K562 (cell line): ENCODE results near the gene ENO3. TPM values are rescaled to one million over a fixed set of nuclear protein-coding genes. Genes with fewer than 3 reads are reported as not detected.

Experiments
- ATAC-seq: fragments of 200-7000 bp; cut with Tn5 transposase; 3 replicates; pipeline ENCODE4 v1.9.1; 2020; ENCODE audit warnings: moderate library complexity
- BruUV-seq: library from RNA; stranded (reverse); fragments of 400-500 nt; replicated peaks from 2 replicates; lab custom pipeline; 2021; lab: Mats Ljungman, UMichigan
- CTCF ChIA-PET: fragments of 300-600 bp; formaldehyde crosslinking; extraction: SDS; loops from one replicate; lab custom pipeline; 2021; ENCODE audit warnings: low intra/inter-chr PET ratio; lab: Yijun Ruan, JAX
- POLR2A ChIA-PET: fragments of 300-600, 350-650 bp; sonication (Branson Sonifier 250); formaldehyde crosslinking; extraction: SDS; loops from one replicate; lab custom pipeline; 2021; ENCODE audit warnings: antibody characterized with exemption, inconsistent platforms; lab: Yijun Ruan, JAX
- DNase-seq, 4 experiments: peaks; one replicate each; pipeline versions ENCODE4 v3.0.0 to v3.0.0-alpha.2; 2011 to 2018; ENCODE audit warnings: low spot score in 3 of 4, mixed read lengths in 3 of 4; ENCODE audit errors: extremely low read depth in 1 of 4
- FAIRE-seq: peaks from 2 replicates; lab custom pipeline; 2011; peaks lifted over from hg19 to GRCh38; lab: Jason Lieb, UNC
- H2AFZ ChIP-seq: 2 replicates; pipeline ENCODE4 v1.6.0; 2011; ENCODE audit warnings: low read depth, low read length, control low read depth, inconsistent platforms
- H3K27ac ChIP-seq: fragments of 200-600 bp; 3 replicates; pipeline ENCODE4 v1.8.0; 2011; ENCODE audit warnings: low read depth, mild to moderate bottlenecking, control low read depth, inconsistent platforms, low read length, moderate library complexity, mixed read lengths; ENCODE audit errors: extremely low read depth
- H3K27me3 ChIP-seq, 2 experiments: fragments of 300-600 bp in 1 of 2; 2 replicates in 1 of 2; 3 replicates in 1 of 2; pipeline versions ENCODE4 v1.6.0 to v1.8.0; 2011; ENCODE audit warnings: inconsistent platforms in 2 of 2, low read length in 2 of 2, mild to moderate bottlenecking in 1 of 2, mixed read lengths in 1 of 2, moderate library complexity in 1 of 2; ENCODE audit not compliant: control insufficient read depth in 2 of 2, insufficient read depth in 2 of 2
- H3K36me3 ChIP-seq: fragments of 300-600 bp; 3 replicates; pipeline ENCODE4 v1.8.0; 2011; ENCODE audit warnings: mild to moderate bottlenecking, low read length, inconsistent platforms; ENCODE audit not compliant: control insufficient read depth, insufficient read depth
- H3K4me1 ChIP-seq, 2 experiments: fragments of 200-600 bp in 1 of 2; replicated peaks in 1 of 2; 2 replicates in 1 of 2; 3 replicates in 1 of 2; pipeline versions ENCODE4 v1.5.1 to v1.8.0; 2011; ENCODE audit warnings: inconsistent platforms in 2 of 2, low read length in 2 of 2, mild to moderate bottlenecking in 1 of 2, mixed read lengths in 1 of 2, moderate library complexity in 1 of 2; ENCODE audit not compliant: control insufficient read depth in 2 of 2, insufficient read depth in 2 of 2
- H3K4me2 ChIP-seq: 2 replicates; pipeline ENCODE4 v1.6.1; 2011; ENCODE audit warnings: low read length, control low read depth, inconsistent platforms, mixed read lengths; ENCODE audit not compliant: insufficient read depth
- H3K4me3 ChIP-seq: fragments of 200-600 bp; sonication (generic), shearing (Covaris generic); 2 replicates; pipeline ENCODE4 v1.5.1; 2016; ENCODE audit warnings: control low read depth, inconsistent platforms
- H3K79me2 ChIP-seq: fragments of 200-600 bp; 3 replicates; pipeline ENCODE4 v1.8.0; 2011; ENCODE audit warnings: low read length, inconsistent platforms; ENCODE audit not compliant: control insufficient read depth, insufficient read depth
- H3K9ac ChIP-seq, 2 experiments: 2 replicates each; pipeline versions ENCODE4 v1.6.0 to v1.6.1; 2011; ENCODE audit warnings: low read depth in 2 of 2, low read length in 2 of 2, control low read depth in 1 of 2, inconsistent platforms in 1 of 2, mild to moderate bottlenecking in 1 of 2, mixed read lengths in 1 of 2; ENCODE audit not compliant: insufficient read depth in 1 of 2
- H3K9me1 ChIP-seq: one replicate; pipeline ENCODE4 v1.6.0; 2011; ENCODE audit warnings: inconsistent platforms, mild to moderate bottlenecking, low read length, moderate library complexity; ENCODE audit not compliant: control insufficient read depth, insufficient read depth
- H3K9me3 ChIP-seq: replicated peaks from 2 replicates; pipeline ENCODE4 v1.5.1; 2011; ENCODE audit warnings: low read depth, low read length, inconsistent platforms; ENCODE audit not compliant: control insufficient read depth, insufficient read depth
- H4K20me1 ChIP-seq: replicated peaks from 2 replicates; pipeline ENCODE4 v1.6.1; 2011; ENCODE audit warnings: low read length, inconsistent platforms, mixed read lengths; ENCODE audit not compliant: control insufficient read depth, insufficient read depth
- ELF1 ChIP-seq: fragments of 200-800 bp; sonication (Bioruptor generic); IDR thresholded peaks from 2 replicates; pipeline ENCODE4 v1.6.1; 2016; ENCODE audit warnings: missing genetic modification characterization, missing compliant biosample characterization
- PHF8 ChIP-seq: fragments of 200-600 bp; sonication (generic); IDR thresholded peaks from 2 replicates; pipeline ENCODE4 v1.6.1; 2012; ENCODE audit warnings: mixed run types, mild to moderate bottlenecking, inconsistent platforms, low read length, moderate library complexity, borderline replicate concordance
- RFX5 ChIP-seq: IDR thresholded peaks from 2 replicates; pipeline ENCODE4 v1.6.1; 2011; ENCODE audit warnings: low read depth, mild to moderate bottlenecking, improper control_type of control experiment, low read length
- SIN3B ChIP-seq: fragments of 450-650 bp; IDR thresholded peaks from 2 replicates; pipeline ENCODE4 v1.6.1; 2017; ENCODE audit warnings: low read depth, mild to moderate bottlenecking, moderate library complexity
- ZNF766 ChIP-seq: fragments of 200-800 bp; sonication (Bioruptor generic); conservative IDR thresholded peaks from 2 replicates; pipeline ENCODE4 v1.6.1; 2016; ENCODE audit warnings: missing genetic modification characterization, missing compliant biosample characterization
- WGBS: fragments of 100-300 bp; shearing (Covaris generic); methylation state at CpG from one replicate; pipeline ENCODE4 v1.1.6; 2016; ENCODE audit warnings: low coverage, mixed read lengths; ENCODE audit not compliant: insufficient coverage; ENCODE audit errors: missing lambda C conversion rate; 5-methylcytosine and 5-hydroxymethylcytosine counted together
- in situ Hi-C: fragments of 300-500 bp; cut with MboI; formaldehyde crosslinking; loops from 4 replicates; pipeline ENCODE4 v1.15.0; 2018; ENCODE audit warnings: inconsistent platforms, mixed read lengths
- intact Hi-C: fragments of 100-400 bp; cut with micrococcal nuclease; formaldehyde crosslinking; loops from 2 replicates; pipeline ENCODE4 v1.14.2; 2022
- polyA plus RNA-seq, 8 experiments: library from polyadenylated mRNA; depleted of rRNA in 4 of 8; stranded (reverse) in 5 of 8; unstranded in 3 of 8; fragments of >200 nt; fragmentation: Nextera tagmentation in 2 of 8; fragmentation: Illumina TruSeq in 1 of 8; extraction: Ambion mirVana in 2 of 8; extraction: Trizol in 1 of 8; gene quantifications; 2 replicates each; pipeline versions ENCODE4 v1.2.1 to v1.2.3, GENCODE V29; 2011 to 2014; ENCODE audit warnings: inconsistent platforms in 1 of 8, missing spikeins in 1 of 8
- total RNA-seq, 7 experiments: library from RNA; depleted of rRNA in 6 of 7; stranded (reverse); fragments of >200 nt in 6 of 7; fragmentation: Illumina TruSeq in 2 of 7; extraction: Trizol in 2 of 7; gene quantifications; 2 replicates each; pipeline versions ENCODE4 v1.2.1 to v1.2.3, GENCODE V29; 2011 to 2021; ENCODE audit warnings: low replicate concordance in 1 of 7
- TF ChIP-seq, protein P1 (sequence below): fragments of 200-800 bp; sonication (Bioruptor generic); IDR thresholded peaks from 2 replicates; pipeline ENCODE4 v1.6.1; 2017; ENCODE audit warnings: missing genetic modification characterization, missing compliant biosample characterization
- TF ChIP-seq, protein P2 (sequence below), 2 experiments: fragments of 450-650 bp; conservative IDR thresholded peaks; 2 replicates each; pipeline ENCODE4 v1.6.1; 2017; ENCODE audit warnings: mild to moderate bottlenecking in 2 of 2, moderate library complexity in 2 of 2
- TF ChIP-seq, protein P3 (sequence below), 2 experiments: fragments of 450-650 bp; IDR thresholded peaks; 2 replicates each; pipeline ENCODE4 v1.6.1; 2016

ENO3 gene
- total and polyA plus RNA-seq, 9 of the 15 experiments (the other 6 are each of a cell fraction or from before 2014, with no cell fraction given) = 5.7 to 17.2 (median 9.9) TPM

DNA sequence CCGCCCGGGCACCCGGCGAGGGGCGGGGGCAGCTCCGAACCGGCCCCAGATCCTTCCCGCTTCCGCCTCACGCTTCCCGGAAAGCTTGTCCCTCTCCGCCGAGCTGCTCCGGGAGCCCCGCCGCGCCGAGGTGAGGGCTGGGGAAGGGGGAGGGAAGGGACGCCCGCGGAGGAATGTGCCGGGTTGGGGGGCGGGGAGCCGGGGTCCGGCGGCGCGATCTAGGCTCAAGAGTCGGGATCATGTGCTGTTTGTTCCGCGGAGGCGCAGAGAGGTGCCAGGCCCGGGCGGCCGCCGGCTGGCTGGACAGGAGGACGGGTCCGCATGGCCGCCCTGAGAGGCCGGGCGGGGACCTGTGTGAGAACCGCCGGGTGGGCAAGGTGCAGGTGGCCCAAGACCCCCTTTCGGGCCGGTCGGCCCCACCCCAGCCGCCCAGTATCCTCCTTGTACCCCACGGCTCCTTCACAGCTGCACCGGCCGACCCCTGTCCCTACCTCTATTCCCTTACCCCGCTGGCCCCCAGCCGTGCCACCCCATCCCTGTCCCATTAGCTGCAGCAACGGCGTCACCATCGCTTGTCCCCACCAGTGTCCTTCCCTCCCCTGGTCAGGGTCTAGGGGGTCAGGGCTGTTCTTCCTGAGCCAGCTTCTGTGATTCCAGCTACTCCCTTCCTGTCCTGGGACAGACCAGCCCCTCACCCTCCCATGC lies 47.3 kb downstream of the ENO3 start:
- no peaks in the 10 kb centered on the region for H4K20me1 ChIP-seq
- H3K27me3 ChIP-seq = no peaks in the 10 kb centered on the region
- no peak for FAIRE-seq
- peak; percentile 18 for ATAC-seq
- no TSS peak for BruUV-seq
- POLR2A ChIA-PET = interaction anchor here (0.6 to 1.3 kb wide), 3 partner anchors 10 to 63 kb away, joined by 3 to 13 read pairs (median 4); no protein-coding TSS in a partner anchor
- H3K36me3 ChIP-seq = peaks cover 27% of the 10 kb centered on the region; the same call in 2 of the 3 replicates
- TF ChIP-seq RFX5 (no peak), ELF1 (tag) (peak; percentile 44; the same call in 1 of the 2 replicates), SIN3B (0 out of 2 replicates have a peak, but pooled peaks have one; percentile 16), ZNF766 (CRISPR knock-in tag) (0 out of 2 replicates have a peak, but pooled peaks have one; percentile 10), PHF8 (peak; percentile 47; the same call in 1 of the 2 replicates)
- TF ChIP-seq, protein P1, sequence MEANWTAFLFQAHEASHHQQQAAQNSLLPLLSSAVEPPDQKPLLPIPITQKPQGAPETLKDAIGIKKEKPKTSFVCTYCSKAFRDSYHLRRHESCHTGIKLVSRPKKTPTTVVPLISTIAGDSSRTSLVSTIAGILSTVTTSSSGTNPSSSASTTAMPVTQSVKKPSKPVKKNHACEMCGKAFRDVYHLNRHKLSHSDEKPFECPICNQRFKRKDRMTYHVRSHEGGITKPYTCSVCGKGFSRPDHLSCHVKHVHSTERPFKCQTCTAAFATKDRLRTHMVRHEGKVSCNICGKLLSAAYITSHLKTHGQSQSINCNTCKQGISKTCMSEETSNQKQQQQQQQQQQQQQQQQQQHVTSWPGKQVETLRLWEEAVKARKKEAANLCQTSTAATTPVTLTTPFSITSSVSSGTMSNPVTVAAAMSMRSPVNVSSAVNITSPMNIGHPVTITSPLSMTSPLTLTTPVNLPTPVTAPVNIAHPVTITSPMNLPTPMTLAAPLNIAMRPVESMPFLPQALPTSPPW (CRISPR knock-in tag) = peak; percentile 58
- TF ChIP-seq, protein P2, sequence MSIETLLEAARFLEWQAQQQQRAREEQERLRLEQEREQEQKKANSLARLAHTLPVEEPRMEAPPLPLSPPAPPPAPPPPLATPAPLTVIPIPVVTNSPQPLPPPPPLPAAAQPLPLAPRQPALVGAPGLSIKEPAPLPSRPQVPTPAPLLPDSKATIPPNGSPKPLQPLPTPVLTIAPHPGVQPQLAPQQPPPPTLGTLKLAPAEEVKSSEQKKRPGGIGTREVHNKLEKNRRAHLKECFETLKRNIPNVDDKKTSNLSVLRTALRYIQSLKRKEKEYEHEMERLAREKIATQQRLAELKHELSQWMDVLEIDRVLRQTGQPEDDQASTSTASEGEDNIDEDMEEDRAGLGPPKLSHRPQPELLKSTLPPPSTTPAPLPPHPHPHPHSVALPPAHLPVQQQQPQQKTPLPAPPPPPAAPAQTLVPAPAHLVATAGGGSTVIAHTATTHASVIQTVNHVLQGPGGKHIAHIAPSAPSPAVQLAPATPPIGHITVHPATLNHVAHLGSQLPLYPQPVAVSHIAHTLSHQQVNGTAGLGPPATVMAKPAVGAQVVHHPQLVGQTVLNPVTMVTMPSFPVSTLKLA (conservative IDR thresholded peaks at IDR 0.05) = peak in 1 of 2 experiments; percentile 5; a peak in 1 of 4 replicates
- TF ChIP-seq, protein P3, sequence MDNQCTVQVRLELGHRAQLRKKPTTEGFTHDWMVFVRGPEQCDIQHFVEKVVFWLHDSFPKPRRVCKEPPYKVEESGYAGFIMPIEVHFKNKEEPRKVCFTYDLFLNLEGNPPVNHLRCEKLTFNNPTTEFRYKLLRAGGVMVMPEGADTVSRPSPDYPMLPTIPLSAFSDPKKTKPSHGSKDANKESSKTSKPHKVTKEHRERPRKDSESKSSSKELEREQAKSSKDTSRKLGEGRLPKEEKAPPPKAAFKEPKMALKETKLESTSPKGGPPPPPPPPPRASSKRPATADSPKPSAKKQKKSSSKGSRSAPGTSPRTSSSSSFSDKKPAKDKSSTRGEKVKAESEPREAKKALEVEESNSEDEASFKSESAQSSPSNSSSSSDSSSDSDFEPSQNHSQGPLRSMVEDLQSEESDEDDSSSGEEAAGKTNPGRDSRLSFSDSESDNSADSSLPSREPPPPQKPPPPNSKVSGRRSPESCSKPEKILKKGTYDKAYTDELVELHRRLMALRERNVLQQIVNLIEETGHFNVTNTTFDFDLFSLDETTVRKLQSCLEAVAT (IDR thresholded peaks at IDR 0.05) = no peak
- intact Hi-C loops = no loop called here
- H3K4me2 ChIP-seq = peak overlapping the region; percentile 83
- no peaks in the 10 kb centered on the region for H3K9me3 ChIP-seq
- CTCF ChIA-PET = no interaction called here
- peak overlapping the region; percentile 68 to 95; a peak in 3 of 4 replicates for H3K9ac ChIP-seq
- H3K9me1 ChIP-seq = peaks cover 2% of the 10 kb centered on the region
- in situ Hi-C loops = no loop called here
- H3K4me3 ChIP-seq = peak overlapping the region; percentile 74
- H3K27ac ChIP-seq = peak overlapping the region; percentile 67
- peaks cover 16% of the 10 kb centered on the region for H3K79me2 ChIP-seq
- H3K4me1 ChIP-seq = peaks cover 11 to 34% of the 10 kb centered on the region in 2 experiments; a peak in 3 of 5 replicates
- no peak for DNase-seq
- 0% methylated on average over 5 of the region's 55 CpGs for WGBS
- peak overlapping the region; percentile 66; the same call in 1 of the 2 replicates for H2AFZ ChIP-seq
